Renal pelvis (tissue), 3 donors: ENCODE data around the gene KRTAP5-7. TPM values are rescaled to one million over a fixed set of nuclear protein-coding genes. Genes with fewer than 3 reads are reported as not detected.

Experiments used
- polyA plus RNA-seq, 3 donors: library from polyadenylated mRNA; unstranded; fragments of 120-200 nt; gene quantifications; one replicate each; pipeline ENCODE4 v1.2.1, GENCODE V29; 2013; ENCODE audit not compliant: insufficient read length in 3 of 3

Gene KRTAP5-7
- polyA plus RNA-seq, 3 donors, result 0.18 to 0.21 TPM; not detected in 1

Other genes with a start within 250 kb of the KRTAP5-7 start
- 10 to 100 TPM; 43.7 to 49.4 (median 46.0) TPM for gene DHCR7, start 78.9 kb upstream of the KRTAP5-7 start, polyA plus RNA-seq
- 10 to 100 TPM; 41.8 to 60.3 (median 59.6) TPM for gene NADSYN1, start 74.1 kb upstream of the KRTAP5-7 start, polyA plus RNA-seq
- 1 to 10 TPM in 1 of 3 donors, under 1 TPM in 2; 0.26 to 1.3 (median 0.71) TPM for gene KRTAP5-8, start 10.8 kb downstream of the KRTAP5-7 start, polyA plus RNA-seq
- 1 to 10 TPM in 1 of 3 donors, under 1 TPM in 2; 0.26 to 1.0 (median 0.64) TPM for gene KRTAP5-9, start 21.2 kb downstream of the KRTAP5-7 start, polyA plus RNA-seq
- gene KRTAP5-10, start 38.3 kb downstream of the KRTAP5-7 start, polyA plus RNA-seq, result under 1 TPM in 2 of 3 donors, not detected in 1; 0.10 to 0.22 TPM
- under 1 TPM in 2 of 3 donors, not detected in 1; 0.27 to 0.83 TPM for gene KRTAP5-11, start 55.6 kb downstream of the KRTAP5-7 start, polyA plus RNA-seq